HG03060 (cell line): ENCODE measurements around the gene EIF3B.
"Not testable (repeated sequence)": the region's sequence is repeated elsewhere in the genome, so short reads cannot be mapped to it uniquely, and the experiment has no call there.

Experiments
- ATAC-seq: cut with Tn5 transposase; IDR thresholded peaks from one replicate; pipeline ENCODE4 v1.9.1; 2021; ENCODE audit warnings: low read depth, moderate number of reproducible peaks; ENCODE audit not compliant: unreplicated experiment

EIF3B gene

GRCh38 chr7:2374830-2375728, 20.5 kb downstream of the EIF3B start:
- no peak for ATAC-seq

GRCh38 chr7:2376351-2377154, 21.9 kb downstream of the EIF3B start:
- ATAC-seq = no peak

- not testable (repeated sequence) for ATAC-seq
These were observed 22.9 kb downstream of the EIF3B start for GRCh38 chr7:2377492-2377891.

GRCh38 chr7:2378125-2378524, 23.5 kb downstream of the EIF3B start:
- ATAC-seq = not testable (repeated sequence)

- ATAC-seq = no peak
These were observed 24.5 kb downstream of the EIF3B start for GRCh38 chr7:2379161-2379560.

GRCh38 chr7:2379821-2380450, 25.3 kb downstream of the EIF3B start:
- no peak for ATAC-seq

- ATAC-seq = no peak
These were observed 25.8 kb downstream of the EIF3B start for GRCh38 chr7:2380461-2380860.

- ATAC-seq = no peak
These were observed 26.6 kb downstream of the EIF3B start for GRCh38 chr7:2381227-2381626.

GRCh38 chr7:2381881-2382509, 27.4 kb downstream of the EIF3B start:
- ATAC-seq = no peak

GRCh38 chr7:2383543-2384274, 29.1 kb downstream of the EIF3B start:
- ATAC-seq = no peak

- no peak for ATAC-seq
These were observed 30.0 kb downstream of the EIF3B start for GRCh38 chr7:2384354-2385243.

GRCh38 chr7:2386122-2386521, 31.5 kb downstream of the EIF3B start:
- not testable (repeated sequence) for ATAC-seq

GRCh38 chr7:2386964-2387669, 32.5 kb downstream of the EIF3B start:
- no peak for ATAC-seq

- ATAC-seq = no peak
These were observed 33.4 kb downstream of the EIF3B start for GRCh38 chr7:2387897-2388636.

GRCh38 chr7:2388637-2388954, 34.0 kb downstream of the EIF3B start:
- ATAC-seq = no peak

GRCh38 chr7:2390020-2390816, 35.6 kb downstream of the EIF3B start:
- ATAC-seq = not testable (repeated sequence)

- no peak for ATAC-seq
These were observed 39.1 kb downstream of the EIF3B start for GRCh38 chr7:2393706-2394105.
